Measurements from ENCODE around the gene NDUFA7. TPM values are rescaled to one million over a fixed set of nuclear protein-coding genes. Genes with fewer than 3 reads are reported as not detected.
"Not testable (repeated sequence)": the region's sequence is repeated elsewhere in the genome, so short reads cannot be mapped to it uniquely, and the experiment has no call there.

The NDUFA7 gene
- total RNA-seq, 1 experiment from 2014 or later = 73.0 TPM

GRCh38 chr19:8302357-8302691, 18.9 kb downstream of the NDUFA7 start:
- Mint-ChIP-seq H3K9me3 (no peaks in the 10 kb centered on the region), H3K36me3 (ENCODE audit: insufficient read depth in 1 of 3, low read depth in 3 of 3) (peaks cover 11 to 25% (median 17%) of the 10 kb centered on the region in 3 experiments), H3K27ac (no peak overlapping the region), H3K27me3 (ENCODE audit: low read depth) (no peaks in the 10 kb centered on the region), H3K4me1 (peaks cover 15 to 20% of the 10 kb centered on the region in 2 experiments), H3K4me3 (no peak overlapping the region)
- Histone ChIP-seq H2BK120ac (ENCODE audit: low read depth, low read length, poor library complexity, severe bottlenecking) (no peak overlapping the region), H3K4me1 (ENCODE audit: insufficient read depth, low read length) (no peaks in the 10 kb centered on the region), H3K18ac (ENCODE audit: insufficient read length, low read depth, low read length) (no peak overlapping the region), H3K23me2 (ENCODE audit: insufficient read length, low read depth, low read length, poor library complexity, severe bottlenecking) (peaks cover 1% of the 10 kb centered on the region), H3K27me3 (ENCODE audit: insufficient read depth, low read length) (no peaks in the 10 kb centered on the region), H3K4ac (ENCODE audit: low read depth, low read length) (no peak overlapping the region), H3K79me1 (ENCODE audit: insufficient read depth, low read depth, low read length, poor library complexity, severe bottlenecking) (no peaks in the 10 kb centered on the region), H2AFZ (ENCODE audit: low read length) (no peak overlapping the region), H4K5ac (ENCODE audit: insufficient read length, low read depth, low read length) (no peak overlapping the region), H2BK15ac (ENCODE audit: low read depth, low read length) (no peak overlapping the region), H3K56ac (ENCODE audit: insufficient read length, low read depth, low read length) (no peak overlapping the region), H3K14ac (ENCODE audit: insufficient read depth, low read length) (no peak overlapping the region; the same call in 1 of the 2 replicates), H2BK20ac (ENCODE audit: low read depth, low read length, poor library complexity, severe bottlenecking) (no peak overlapping the region), H3T11ph (ENCODE audit: low read length) (no peak overlapping the region), H2AK5ac (ENCODE audit: insufficient read length, low read length) (no peak overlapping the region), H2BK12ac (ENCODE audit: insufficient read length, low read depth, low read length) (no peak overlapping the region), H2BK5ac (ENCODE audit: insufficient read length, low read length) (no peak overlapping the region), H4K91ac (ENCODE audit: insufficient read length, low read depth, low read length) (no peak overlapping the region), H3K23ac (ENCODE audit: insufficient read length, low read depth, low read length) (no peak overlapping the region), H3K27ac (ENCODE audit: insufficient read length, low read depth, low read length) (no peak overlapping the region), H3K9ac (ENCODE audit: extremely low read depth, insufficient read length, low read length) (no peak overlapping the region), H4K8ac (replicated peaks; ENCODE audit: insufficient read length, low read depth, low read length) (no peak overlapping the region), H3K9me3 (ENCODE audit: control insufficient read depth, low read depth, low read length) (no peaks in the 10 kb centered on the region), H3K79me2 (ENCODE audit: insufficient read depth, low read length) (no peaks in the 10 kb centered on the region; the same call in 1 of the 2 replicates), H4K20me1 (ENCODE audit: control insufficient read depth, insufficient read depth, insufficient read length) (no peaks in the 10 kb centered on the region), H3K4me2 (ENCODE audit: insufficient read depth, insufficient read length, low read length) (no peak overlapping the region)
- DNase-seq = no peak
- no CpG with 5 or more reads among the region's 11 CpGs for WGBS (ENCODE audit: extremely low coverage, insufficient read length, low lambda C conversion rate)
- TF ChIP-seq CTCF (conservative IDR thresholded peaks at IDR 0.05) = no peak

- not testable (repeated sequence) for H3K27ac ChIP-seq (ENCODE audit: insufficient read length, low read depth, low read length); H3K4ac ChIP-seq (ENCODE audit: low read depth, low read length); H3K79me2 ChIP-seq (ENCODE audit: insufficient read depth, low read length); H2AK5ac ChIP-seq (ENCODE audit: insufficient read length, low read length); H3K23me2 ChIP-seq (ENCODE audit: insufficient read length, low read depth, low read length, poor library complexity, severe bottlenecking); H2BK15ac ChIP-seq (ENCODE audit: low read depth, low read length); H3K56ac ChIP-seq (ENCODE audit: insufficient read length, low read depth, low read length); H3K27ac Mint-ChIP-seq; H3K4me1 ChIP-seq (ENCODE audit: insufficient read depth, low read length); H2BK20ac ChIP-seq (ENCODE audit: low read depth, low read length, poor library complexity, severe bottlenecking); H4K5ac ChIP-seq (ENCODE audit: insufficient read length, low read depth, low read length); H2BK12ac ChIP-seq (ENCODE audit: insufficient read length, low read depth, low read length); H4K20me1 ChIP-seq (ENCODE audit: control insufficient read depth, insufficient read depth, insufficient read length); H2BK5ac ChIP-seq (ENCODE audit: insufficient read length, low read length); H3K14ac ChIP-seq (ENCODE audit: insufficient read depth, low read length); H2BK120ac ChIP-seq (ENCODE audit: low read depth, low read length, poor library complexity, severe bottlenecking); H3K36me3 Mint-ChIP-seq (ENCODE audit: insufficient read depth in 1 of 3, low read depth in 3 of 3); H4K8ac ChIP-seq (replicated peaks; ENCODE audit: insufficient read length, low read depth, low read length); H4K91ac ChIP-seq (ENCODE audit: insufficient read length, low read depth, low read length); H3T11ph ChIP-seq (ENCODE audit: low read length); H2AFZ ChIP-seq (ENCODE audit: low read length); H3K27me3 Mint-ChIP-seq (ENCODE audit: low read depth); H3K9ac ChIP-seq (ENCODE audit: extremely low read depth, insufficient read length, low read length); H3K27me3 ChIP-seq (ENCODE audit: insufficient read depth, low read length); H3K18ac ChIP-seq (ENCODE audit: insufficient read length, low read depth, low read length); H3K4me2 ChIP-seq (ENCODE audit: insufficient read depth, insufficient read length, low read length); H3K9me3 Mint-ChIP-seq; H3K4me1 Mint-ChIP-seq; DNase-seq; H3K79me1 ChIP-seq (ENCODE audit: insufficient read depth, low read depth, low read length, poor library complexity, severe bottlenecking); H3K23ac ChIP-seq (ENCODE audit: insufficient read length, low read depth, low read length); H3K4me3 Mint-ChIP-seq; H3K9me3 ChIP-seq (ENCODE audit: control insufficient read depth, low read depth, low read length)
- no CpG with 5 or more reads among the region's 9 CpGs for WGBS (ENCODE audit: extremely low coverage, insufficient read length, low lambda C conversion rate)
Observed at GRCh38 chr19:8291337-8291736, 29.8 kb downstream of the NDUFA7 start.
